ENCODE results near the gene SLC12A8. TPM values are rescaled to one million over a fixed set of nuclear protein-coding genes. Genes with fewer than 3 reads are reported as not detected.

The SLC12A8 gene
- total and polyA plus RNA-seq, 2 of the 13 experiments (the other 11 are each of a cell fraction or from before 2014, with no cell fraction given): 0.44 to 0.71 TPM

- ChIA-PET CTCF (ENCODE audit: low intra/inter-chr PET ratio, low total read pairs) (no interaction called here), POLR2A (no interaction called here)
- in situ Hi-C loops (cut with HindIII; ENCODE audit: extremely low pct_ligation_motif_present, low pct_unique_long_range_greater_than_20kb): no loop called here
- DNase-seq (ENCODE audit: low spot score) (no peak), ATAC-seq (no peak), FAIRE-seq (no peak)
- Histone ChIP-seq H4K20me1 (ENCODE audit: insufficient read depth, low read length) (no peaks in the 10 kb centered on the region), H3K27ac (ENCODE audit: extremely low read length, insufficient read depth, low read length) (no peak overlapping the region), H3K27me3 (ENCODE audit: control insufficient read depth in 1 of 2, insufficient read depth in 2 of 2, low read length in 2 of 2) (no peaks in the 10 kb centered on the region), H3K9ac (ENCODE audit: insufficient read depth, low read depth, low read length) (no peak overlapping the region), H3K79me2 (ENCODE audit: insufficient read depth, low read length) (no peaks in the 10 kb centered on the region), H3K4me2 (ENCODE audit: low read depth, low read length) (no peak overlapping the region), H2AFZ (ENCODE audit: low read length) (no peak overlapping the region), H3K4me3 (replicated peaks in 1 of 3; ENCODE audit: insufficient read depth in 1 of 3, low read depth in 2 of 3, low read length in 3 of 3) (no peak overlapping the region), H3K4me1 (ENCODE audit: insufficient read depth, low read length) (peaks cover 15% of the 10 kb centered on the region), H3K36me3 (replicated peaks in 1 of 2; ENCODE audit: control insufficient read depth in 1 of 2, insufficient read depth in 2 of 2, low read length in 2 of 2) (no peaks in the 10 kb centered on the region), H3K9me3 (ENCODE audit: low read length) (no peaks in the 10 kb centered on the region)
- TF ChIP-seq ZNF879 (CRISPR knock-in tag; IDR thresholded peaks at IDR 0.05): no peak
- TF ChIP-seq ZBTB40 (IDR thresholded peaks at IDR 0.05): no peak
- TF ChIP-seq ZBTB40 (CRISPR knock-in tag; IDR thresholded peaks at IDR 0.05): peak; percentile 91
- 71% methylated on average over 4 of the region's 4 CpGs for WGBS (ENCODE audit: low lambda C conversion rate)
- BruUV-seq (replicated peaks): no TSS peak
- intact Hi-C loops (cut with micrococcal nuclease; ENCODE audit: unreplicated experiment): no loop called here
These were observed 144.3 kb downstream of the SLC12A8 start for GRCh38 chr3:125068265-125068664.

Measured in HepG2 (cell line).